GM18508 (cell line): ENCODE measurements around the gene MARCHF10.
"Not testable (repeated sequence)": the region's sequence is repeated elsewhere in the genome, so short reads cannot be mapped to it uniquely, and the experiment has no call there.

Source experiments
- ATAC-seq: cut with Tn5 transposase; IDR thresholded peaks from one replicate; pipeline ENCODE4 v1.9.1; 2021; ENCODE audit warnings: moderate number of reproducible peaks; ENCODE audit not compliant: insufficient read depth, unreplicated experiment

Gene MARCHF10, protein sequence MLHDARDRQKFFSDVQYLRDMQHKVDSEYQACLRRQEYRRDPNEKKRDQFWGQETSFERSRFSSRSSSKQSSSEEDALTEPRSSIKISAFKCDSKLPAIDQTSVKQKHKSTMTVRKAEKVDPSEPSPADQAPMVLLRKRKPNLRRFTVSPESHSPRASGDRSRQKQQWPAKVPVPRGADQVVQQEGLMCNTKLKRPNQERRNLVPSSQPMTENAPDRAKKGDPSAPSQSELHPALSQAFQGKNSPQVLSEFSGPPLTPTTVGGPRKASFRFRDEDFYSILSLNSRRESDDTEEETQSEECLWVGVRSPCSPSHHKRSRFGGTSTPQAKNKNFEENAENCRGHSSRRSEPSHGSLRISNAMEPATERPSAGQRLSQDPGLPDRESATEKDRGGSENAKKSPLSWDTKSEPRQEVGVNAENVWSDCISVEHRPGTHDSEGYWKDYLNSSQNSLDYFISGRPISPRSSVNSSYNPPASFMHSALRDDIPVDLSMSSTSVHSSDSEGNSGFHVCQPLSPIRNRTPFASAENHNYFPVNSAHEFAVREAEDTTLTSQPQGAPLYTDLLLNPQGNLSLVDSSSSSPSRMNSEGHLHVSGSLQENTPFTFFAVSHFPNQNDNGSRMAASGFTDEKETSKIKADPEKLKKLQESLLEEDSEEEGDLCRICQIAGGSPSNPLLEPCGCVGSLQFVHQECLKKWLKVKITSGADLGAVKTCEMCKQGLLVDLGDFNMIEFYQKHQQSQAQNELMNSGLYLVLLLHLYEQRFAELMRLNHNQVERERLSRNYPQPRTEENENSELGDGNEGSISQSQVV

GRCh38 chr17:62807812-62808575, at the start of gene MARCHF10:
Gene MARCHF10, minus strand, starts transcription at chr17:62808314. Its CDS starts 6,579 bp downstream, at chr17:62801735.
- ATAC-seq = no peak

- no peak for ATAC-seq
These were observed 49.4 kb upstream of the MARCHF10 start for GRCh38 chr17:62857526-62857925.

DNA sequence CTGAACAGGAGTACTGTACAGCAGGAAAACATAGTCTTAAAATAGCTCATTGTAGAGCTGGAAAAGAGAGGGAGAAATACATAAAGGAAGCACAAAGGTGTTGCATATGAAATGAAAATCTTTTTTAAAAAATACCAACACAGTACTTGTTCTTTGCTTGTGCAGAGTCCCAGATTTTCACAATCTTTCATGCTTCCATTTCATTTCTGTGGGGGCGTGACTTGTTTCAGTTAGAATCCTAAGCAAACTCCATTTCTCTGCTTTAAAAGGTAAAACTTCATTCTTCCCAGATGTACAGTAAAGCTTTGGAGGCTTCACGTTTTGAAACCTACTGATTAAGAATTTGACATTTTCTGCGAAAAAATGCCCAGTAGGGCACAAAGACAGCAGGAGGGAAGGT, 48.5 kb upstream of the MARCHF10 start:
- no peak for ATAC-seq

DNA sequence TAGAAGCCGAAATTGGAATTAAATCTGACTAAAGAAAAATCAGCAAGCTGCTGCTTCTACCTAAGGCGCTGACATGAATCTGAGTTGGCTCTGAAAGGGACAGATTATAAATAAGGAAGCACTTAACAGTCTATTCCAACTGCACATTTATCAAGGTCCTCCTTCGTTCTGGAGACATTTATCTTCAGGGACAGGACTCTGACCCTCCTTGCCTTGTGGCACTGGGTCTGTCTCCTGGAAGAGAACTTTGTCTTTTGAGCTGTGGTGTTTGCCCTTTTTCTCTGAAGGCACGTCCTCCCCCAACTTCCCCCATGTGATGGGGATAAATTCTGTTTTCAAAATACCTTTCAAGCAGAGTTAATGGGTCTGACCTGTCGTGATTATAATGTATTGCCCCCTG, 47.0 kb upstream of the MARCHF10 start:
- ATAC-seq = no peak

DNA sequence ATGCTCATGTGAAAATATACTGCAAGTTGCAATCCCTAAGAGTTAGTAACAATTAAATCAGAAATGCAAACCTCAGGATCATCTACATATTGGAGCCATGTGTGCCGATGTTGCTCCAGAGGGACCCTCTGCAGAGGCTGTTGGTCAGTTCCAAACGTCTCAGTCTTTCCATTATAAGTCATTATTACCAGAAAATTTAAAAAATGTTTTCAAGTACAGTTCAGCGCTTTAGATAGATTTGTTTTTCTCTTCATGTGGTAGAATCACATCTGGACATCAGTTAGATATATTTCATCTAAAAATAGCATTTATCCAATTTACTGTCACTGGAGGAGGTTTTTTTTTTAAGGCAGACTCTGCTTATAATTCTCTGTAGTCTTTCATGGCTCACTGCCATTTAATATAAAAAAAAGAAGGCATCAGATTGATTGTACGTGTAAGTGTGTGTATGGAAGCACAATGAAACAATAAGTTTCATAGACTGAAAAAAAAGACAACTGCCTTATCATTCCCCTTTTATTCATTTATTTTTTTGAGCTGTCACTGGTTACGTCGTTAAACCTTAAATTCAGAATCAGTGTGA, 46.1 kb upstream of the MARCHF10 start:
- ATAC-seq = no peak

- ATAC-seq = no peak
These were observed 44.1 kb upstream of the MARCHF10 start for GRCh38 chr17:62852195-62852594.

DNA sequence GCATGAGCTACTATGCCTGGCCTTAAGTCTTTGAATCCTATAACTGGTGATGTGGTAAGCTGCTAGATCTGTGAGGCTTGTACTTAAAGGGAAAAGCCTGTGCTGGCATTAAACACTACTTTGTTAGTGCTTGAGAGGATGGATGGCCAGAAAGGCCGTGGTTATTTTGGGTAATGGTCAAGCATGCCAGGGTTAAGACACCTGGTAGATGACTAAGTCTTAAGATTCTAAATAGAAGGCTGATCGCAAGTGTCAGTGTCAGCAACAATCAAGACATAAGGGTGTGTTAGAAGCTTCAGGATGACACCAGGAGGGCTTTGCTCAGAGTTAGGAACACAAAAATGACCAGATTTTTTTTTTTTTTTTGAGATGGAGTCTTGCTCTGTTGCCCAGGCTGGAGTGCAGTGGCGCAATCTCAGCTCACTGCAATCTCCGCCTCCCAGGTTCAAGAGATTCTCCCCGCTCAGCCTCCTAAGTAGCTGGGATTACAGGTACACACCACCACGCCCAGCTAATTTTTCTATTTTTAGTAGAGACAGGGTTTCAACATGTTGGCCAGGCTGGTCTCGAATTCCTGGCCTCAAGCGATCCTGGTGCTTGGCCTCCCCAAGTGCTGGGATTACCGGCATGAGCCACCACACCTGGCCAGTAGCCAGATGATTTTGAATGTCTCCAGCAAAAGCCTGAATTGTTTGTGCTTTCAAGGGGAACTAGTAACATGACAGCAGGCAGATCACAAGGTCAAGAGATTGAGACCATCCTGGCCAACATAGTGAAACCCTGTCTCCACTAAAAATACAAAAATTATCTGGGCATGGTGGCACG, 41.7 kb upstream of the MARCHF10 start:
- not testable (repeated sequence) for ATAC-seq

GRCh38 chr17:62848334-62848733, 40.2 kb upstream of the MARCHF10 start:
- ATAC-seq = no peak

GRCh38 chr17:62847426-62847825, 39.3 kb upstream of the MARCHF10 start:
- no peak for ATAC-seq

DNA sequence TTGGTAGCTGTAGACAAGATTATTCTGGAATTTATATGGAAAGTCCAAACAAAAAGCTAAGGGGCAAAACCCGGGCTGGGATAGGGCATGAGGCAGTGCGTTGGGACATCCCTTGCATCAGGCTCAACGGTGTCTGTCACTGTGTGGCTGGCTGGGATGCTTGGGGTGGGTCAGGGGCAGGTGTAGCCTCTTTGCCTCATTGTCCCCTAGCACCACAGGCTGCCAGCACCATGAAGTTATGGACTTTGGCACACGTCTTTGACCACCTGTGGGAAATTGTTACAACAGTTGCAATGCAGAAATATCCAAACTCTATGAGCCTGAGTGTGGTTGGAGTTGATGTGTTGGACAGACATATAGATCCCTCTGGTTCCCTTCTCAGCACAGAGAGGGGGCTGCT, 32.8 kb upstream of the MARCHF10 start:
- no peak for ATAC-seq

DNA sequence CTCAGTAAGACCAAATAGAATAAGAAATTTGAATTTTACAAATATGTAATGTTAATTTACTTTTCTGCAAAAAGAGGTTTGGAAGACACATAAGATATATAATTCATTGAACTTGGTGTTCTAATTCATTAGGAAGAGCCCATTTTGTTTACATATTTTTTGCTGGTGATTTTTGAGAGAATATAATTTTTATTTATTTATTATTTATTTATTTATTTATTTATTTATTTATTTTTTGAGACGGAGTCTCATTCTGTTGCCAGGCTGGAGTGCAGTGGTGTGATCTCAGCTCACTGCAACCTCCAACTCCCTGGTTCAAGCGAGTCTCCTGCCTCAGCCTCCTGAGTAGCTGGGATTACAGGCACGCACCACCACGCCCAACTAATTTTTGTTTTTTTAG, 25.7 kb upstream of the MARCHF10 start:
- ATAC-seq = not testable (repeated sequence)

GRCh38 chr17:62832405-62832804, 24.3 kb upstream of the MARCHF10 start:
- ATAC-seq = no peak

DNA sequence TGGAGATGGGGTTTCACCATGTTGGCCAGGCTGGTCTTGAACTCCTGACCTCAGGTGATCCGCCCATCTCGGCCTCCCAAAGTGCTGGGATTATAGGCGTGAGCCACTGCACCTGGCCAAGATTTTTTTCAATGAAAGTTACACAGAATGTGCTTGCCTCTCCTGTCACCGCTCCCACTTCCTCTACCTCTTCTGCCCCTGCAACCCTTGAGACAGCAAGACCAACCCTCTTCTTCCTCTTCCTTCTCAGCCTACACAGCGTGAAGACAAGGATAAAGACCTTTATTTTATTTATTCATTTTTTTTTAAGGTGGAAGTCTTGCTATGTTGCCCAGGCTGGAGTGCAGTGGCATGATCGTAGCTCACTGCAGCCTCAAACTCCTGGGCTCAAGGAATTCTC, 23.0 kb upstream of the MARCHF10 start:
- ATAC-seq = not testable (repeated sequence)

DNA sequence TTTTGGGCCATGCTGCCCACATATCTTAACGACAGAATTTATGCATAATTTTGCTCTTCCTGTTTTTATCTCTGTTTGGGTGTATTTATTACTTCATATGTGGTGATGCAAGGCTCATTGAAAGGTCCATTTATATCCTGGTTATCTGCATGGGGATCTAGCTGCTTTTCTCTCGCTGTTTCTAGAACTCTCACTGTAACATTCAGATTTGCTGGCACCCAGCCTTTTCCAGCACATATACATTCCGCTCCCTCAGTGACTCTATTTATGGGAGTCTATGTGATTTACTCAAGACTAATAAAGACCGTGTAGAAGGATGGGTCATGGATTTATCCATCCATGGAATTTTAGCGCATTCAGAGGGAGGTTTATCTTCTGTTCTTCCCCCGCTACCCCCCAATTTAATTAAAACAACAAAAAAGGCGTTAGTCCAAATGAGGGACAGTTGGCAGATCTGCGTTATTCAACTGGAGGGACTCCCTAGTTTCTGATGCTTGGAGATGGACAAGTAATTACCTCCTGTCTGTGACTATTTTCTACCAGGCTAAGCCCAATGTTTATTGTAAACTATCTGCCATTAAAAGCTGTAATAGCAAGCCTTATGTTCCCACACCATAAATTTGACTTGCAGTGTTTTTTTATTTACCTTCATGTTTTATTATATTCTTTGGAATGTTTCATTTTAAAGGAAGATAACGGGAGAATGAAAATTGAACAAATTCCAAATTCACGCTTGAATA, 19.8 kb upstream of the MARCHF10 start:
- ATAC-seq = no peak

DNA sequence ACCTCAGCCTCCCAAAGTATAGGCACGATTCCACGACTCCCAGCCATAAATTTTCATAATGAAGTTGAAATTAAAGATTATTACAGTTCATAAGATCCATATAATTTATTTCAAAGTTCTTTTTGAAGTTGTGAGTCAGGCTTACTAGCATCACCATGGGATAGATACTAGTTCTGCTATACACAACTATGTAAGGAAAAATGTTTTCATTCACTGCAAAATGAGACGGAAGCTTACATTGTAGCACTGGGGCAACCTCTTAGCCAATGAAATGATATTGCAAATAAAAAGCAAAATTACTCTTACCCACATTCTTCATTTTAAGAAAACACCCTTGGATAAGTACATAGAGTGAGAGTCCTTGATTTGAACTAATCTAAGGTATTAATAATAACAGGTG, 18.8 kb upstream of the MARCHF10 start:
- ATAC-seq = no peak

GRCh38 chr17:62825182-62825581, 17.1 kb upstream of the MARCHF10 start:
- no peak for ATAC-seq

GRCh38 chr17:62824290-62825131, 16.4 kb upstream of the MARCHF10 start:
- no peak for ATAC-seq
